ACC112 (cell line): Measurements from ENCODE around the gene LOXL1.

ENCODE experiments used
- H2AFZ ChIP-seq: fragments of 200-600 bp; sonication (generic); one replicate; pipeline ENCODE4 v1.6.0; 2017; ENCODE audit warnings: antibody characterized with exemption, low read length; ENCODE audit not compliant: unreplicated experiment
- H3K27ac ChIP-seq: fragments of 200-600 bp; sonication (generic); 2 replicates; pipeline ENCODE4 v1.5.1; 2014; ENCODE audit warnings: low read depth, mild to moderate bottlenecking, antibody characterized with exemption, low read length, moderate library complexity
- H3K27me3 ChIP-seq: fragments of 200-600 bp; sonication (generic); 2 replicates; pipeline ENCODE4 v1.6.1; 2014; ENCODE audit warnings: mild to moderate bottlenecking, antibody characterized with exemption, low read length, moderate library complexity, mixed read lengths; ENCODE audit not compliant: insufficient read depth
- H3K36me3 ChIP-seq: fragments of 200-600 bp; sonication (generic); 2 replicates; pipeline ENCODE4 v1.6.1; 2016; ENCODE audit warnings: mild to moderate bottlenecking, antibody characterized with exemption, low read length, moderate library complexity, mixed read lengths; ENCODE audit not compliant: insufficient read depth
- H3K4me1 ChIP-seq: fragments of 200-600 bp; sonication (generic); one replicate; pipeline ENCODE4 v1.6.1; 2016; ENCODE audit warnings: low read length, mixed read lengths; ENCODE audit not compliant: insufficient read depth, unreplicated experiment, control insufficient read depth
- H3K4me3 ChIP-seq: fragments of 200-600 bp; sonication (generic); 2 replicates; pipeline ENCODE4 v1.5.1; 2014; ENCODE audit warnings: mild to moderate bottlenecking, low read depth, low read length
- H3K79me2 ChIP-seq: fragments of 200-600 bp; sonication (generic); one replicate; pipeline ENCODE4 v1.6.0; 2016; ENCODE audit warnings: low read length; ENCODE audit not compliant: control insufficient read depth, unreplicated experiment, insufficient read depth

The LOXL1 gene

GRCh38 chr15:73889053-73889761 is 37.1 kb upstream of the LOXL1 start:
- Histone ChIP-seq H3K4me3 (no peak overlapping the region), H3K79me2 (no peaks in the 10 kb centered on the region), H3K4me1 (no peaks in the 10 kb centered on the region), H3K27me3 (peaks cover 50% of the 10 kb centered on the region), H2AFZ (no peak overlapping the region), H3K27ac (no peak overlapping the region), H3K36me3 (no peaks in the 10 kb centered on the region)

DNA sequence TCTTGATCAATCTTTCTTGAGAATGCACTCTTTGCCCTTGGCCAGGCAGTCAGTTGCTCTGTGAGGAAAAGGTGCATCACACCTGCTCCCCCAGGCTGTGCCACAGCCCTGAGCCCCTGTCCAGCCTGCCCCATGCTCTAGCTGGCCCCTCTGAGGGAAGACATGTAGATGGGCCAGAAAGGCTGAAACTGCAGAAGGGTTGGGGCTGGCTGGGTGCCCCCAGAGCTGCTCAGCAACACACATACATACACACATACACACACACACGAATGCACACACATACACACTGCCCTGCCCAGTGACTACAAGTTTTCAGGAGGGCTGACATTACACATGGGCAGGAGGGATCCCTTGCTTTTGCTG is 36.5 kb upstream of the LOXL1 start:
- Histone ChIP-seq H3K4me1 (no peaks in the 10 kb centered on the region), H3K27me3 (peaks cover 44% of the 10 kb centered on the region), H2AFZ (no peak overlapping the region), H3K27ac (no peak overlapping the region), H3K36me3 (no peaks in the 10 kb centered on the region), H3K4me3 (no peak overlapping the region), H3K79me2 (no peaks in the 10 kb centered on the region)

DNA sequence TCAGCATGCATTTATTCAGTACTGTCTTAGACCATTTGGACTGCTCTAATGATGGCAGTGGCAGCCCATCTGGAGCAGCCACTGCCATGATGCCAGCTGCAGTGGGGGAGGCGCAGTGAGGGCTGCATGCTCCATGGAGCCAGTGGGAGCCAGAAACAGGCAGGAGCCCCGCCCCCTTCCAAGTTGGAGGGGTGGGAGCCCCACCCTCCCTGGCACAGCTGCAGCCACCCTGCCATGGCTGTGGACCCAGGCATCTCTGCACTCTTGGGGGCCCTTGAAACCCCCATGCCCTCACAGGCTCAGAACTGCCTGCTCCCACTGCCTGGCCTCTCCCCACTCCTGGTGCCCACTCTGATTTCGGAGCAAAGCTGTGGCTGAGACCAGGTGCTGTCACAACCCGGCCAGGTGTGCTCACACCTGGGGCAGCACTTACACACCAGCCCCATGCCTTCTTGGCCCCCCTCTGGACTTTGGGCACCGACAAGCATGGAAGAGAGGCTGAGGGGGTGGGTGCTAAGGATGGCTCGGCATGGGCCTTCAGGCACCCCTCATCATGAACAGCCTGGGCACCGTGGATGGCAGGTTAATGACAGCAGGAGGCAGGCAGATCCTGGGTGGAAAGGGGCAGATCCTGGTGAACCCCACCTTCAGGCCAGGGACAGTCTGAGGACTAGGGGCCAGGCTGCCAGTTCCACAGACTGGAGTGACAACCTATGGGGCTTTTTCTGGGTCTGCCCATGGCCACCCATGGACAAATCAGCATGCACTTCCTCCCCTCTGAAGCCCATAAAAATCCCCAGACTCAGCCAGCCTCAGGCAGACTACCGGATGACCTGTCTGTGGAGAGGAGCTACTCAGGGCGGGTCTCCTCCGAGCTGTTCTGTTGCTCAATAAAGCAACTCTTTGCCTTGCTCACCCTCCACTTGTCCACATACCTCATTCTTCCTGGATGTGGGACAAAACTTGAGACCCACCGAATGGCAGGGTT is 34.6 kb upstream of the LOXL1 start:
- H3K27me3 ChIP-seq, result peaks cover 35% of the 10 kb centered on the region
- no peak overlapping the region for H3K4me3 ChIP-seq
- H3K36me3 ChIP-seq, result no peaks in the 10 kb centered on the region
- no peak overlapping the region for H3K27ac ChIP-seq
- H2AFZ ChIP-seq, result no peak overlapping the region
- H3K79me2 ChIP-seq, result no peaks in the 10 kb centered on the region
- no peaks in the 10 kb centered on the region for H3K4me1 ChIP-seq

DNA sequence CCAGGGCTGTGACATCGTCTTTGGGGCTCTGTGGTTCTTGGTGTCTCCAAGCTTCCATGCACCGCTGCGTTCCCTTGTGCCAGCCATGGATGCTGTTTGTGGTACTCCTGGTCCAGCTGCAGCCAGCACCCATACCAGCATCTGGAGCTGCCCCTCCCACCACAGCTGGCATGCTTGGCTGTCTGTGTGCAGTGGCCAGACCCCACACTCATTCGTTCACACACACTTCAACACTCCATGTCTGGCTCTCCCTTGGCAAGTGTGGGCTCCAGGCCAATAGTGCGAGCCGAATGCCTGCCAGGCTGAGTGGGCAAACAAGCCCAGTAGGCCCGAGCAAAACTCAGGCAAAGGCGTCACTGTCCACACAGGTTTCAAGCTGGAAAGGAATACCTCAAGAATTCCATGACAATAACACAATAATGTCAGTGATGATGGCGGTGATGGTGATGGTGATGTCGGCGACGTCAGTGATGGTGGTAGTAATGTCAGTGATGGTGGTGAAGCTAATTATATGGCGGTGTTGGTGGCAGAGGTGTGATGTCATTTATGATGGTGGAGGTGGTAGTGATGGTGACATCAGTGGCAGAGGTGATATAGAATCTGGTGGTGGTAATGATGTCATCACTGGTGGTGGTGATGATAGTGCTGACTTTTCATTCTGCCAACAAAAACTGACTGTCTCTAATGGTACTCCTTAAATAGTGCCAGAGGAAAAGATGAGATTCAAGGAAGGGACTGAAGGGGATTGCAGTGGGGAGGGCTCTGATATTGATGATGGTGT is 33.6 kb upstream of the LOXL1 start:
- H3K36me3 ChIP-seq, result no peaks in the 10 kb centered on the region
- H3K27me3 ChIP-seq, result peaks cover 35% of the 10 kb centered on the region

DNA sequence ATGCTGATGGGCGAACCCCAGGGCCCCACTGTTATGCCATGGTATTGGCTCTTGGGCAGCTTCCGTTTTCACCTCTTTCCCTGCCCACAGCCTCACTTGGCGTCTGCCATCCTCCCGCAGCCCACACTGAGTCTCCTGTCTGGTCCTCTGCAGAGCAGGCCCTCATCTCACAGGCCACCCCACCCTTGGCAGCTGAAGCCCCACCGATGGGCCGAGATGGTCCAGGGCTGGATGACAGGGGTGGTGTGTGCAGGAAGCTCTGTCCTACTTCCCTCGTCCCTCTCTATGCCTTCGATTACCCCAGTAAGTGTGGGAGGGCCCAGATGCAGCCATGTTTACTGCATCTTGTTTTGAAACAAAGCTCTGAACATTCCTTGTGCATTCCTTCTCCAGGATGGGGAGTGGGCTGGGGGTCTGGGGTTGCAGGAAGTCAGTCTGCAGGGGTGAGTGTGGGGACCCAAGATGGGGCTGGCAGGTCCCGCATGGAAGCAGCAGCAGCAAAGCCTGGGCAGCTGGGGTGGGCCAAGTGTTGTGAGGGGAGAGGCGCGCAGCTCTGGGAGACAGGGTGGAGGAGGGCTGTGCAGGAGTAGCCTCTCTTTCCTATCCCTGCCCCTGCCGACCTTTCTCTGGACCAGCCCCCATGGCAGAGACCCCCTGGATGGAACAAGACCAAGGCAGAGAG is 32.0 kb upstream of the LOXL1 start:
- Histone ChIP-seq H3K36me3 (no peaks in the 10 kb centered on the region), H3K27ac (no peak overlapping the region), H2AFZ (no peak overlapping the region), H3K27me3 (peaks cover 20% of the 10 kb centered on the region), H3K4me3 (no peak overlapping the region), H3K4me1 (peaks cover 14% of the 10 kb centered on the region), H3K79me2 (no peaks in the 10 kb centered on the region)

More for the DNA sequence above, 33.6 kb upstream of the LOXL1 start:
- Histone ChIP-seq H3K4me1 (peaks cover 7% of the 10 kb centered on the region), H2AFZ (no peak overlapping the region), H3K4me3 (no peak overlapping the region), H3K79me2 (no peaks in the 10 kb centered on the region), H3K27ac (no peak overlapping the region)

GRCh38 chr15:73897441-73898261 is 28.6 kb upstream of the LOXL1 start:
- Histone ChIP-seq H3K79me2 (no peaks in the 10 kb centered on the region), H3K4me1 (peaks cover 21% of the 10 kb centered on the region), H2AFZ (no peak overlapping the region), H3K36me3 (no peaks in the 10 kb centered on the region), H3K27ac (peak overlapping the region; percentile 69), H3K27me3 (no peaks in the 10 kb centered on the region), H3K4me3 (no peak overlapping the region)

GRCh38 chr15:73899197-73900094 is 26.8 kb upstream of the LOXL1 start:
- no peaks in the 10 kb centered on the region for H3K36me3 ChIP-seq
- H3K79me2 ChIP-seq, result no peaks in the 10 kb centered on the region
- peaks cover 21% of the 10 kb centered on the region for H3K4me1 ChIP-seq
- H3K27me3 ChIP-seq, result no peaks in the 10 kb centered on the region
- no peak overlapping the region for H3K4me3 ChIP-seq
- H2AFZ ChIP-seq, result no peak overlapping the region
- no peak overlapping the region for H3K27ac ChIP-seq

GRCh38 chr15:73900095-73900712 is 26.1 kb upstream of the LOXL1 start:
- H2AFZ ChIP-seq, result no peak overlapping the region
- no peak overlapping the region for H3K27ac ChIP-seq

More at GRCh38 chr15:73900095-73900712, 26.1 kb upstream of the LOXL1 start:
- Histone ChIP-seq H3K4me3 (no peak overlapping the region), H3K36me3 (no peaks in the 10 kb centered on the region), H3K4me1 (peaks cover 21% of the 10 kb centered on the region), H3K79me2 (no peaks in the 10 kb centered on the region), H3K27me3 (no peaks in the 10 kb centered on the region)
